IPS-18c (cell line): ENCODE results near the gene ZNF678.
"Not testable (repeated sequence)": the region's sequence is repeated elsewhere in the genome, so short reads cannot be mapped to it uniquely, and the experiment has no call there.

ENCODE experiments used
- H3K4me3 ChIP-seq: 2 replicates; pipeline ENCODE4 v1.7.0; 2013; ENCODE audit warnings: low read depth, mild to moderate bottlenecking, low read length, moderate library complexity; ENCODE audit not compliant: insufficient read depth
- H3K9me3 ChIP-seq: one replicate; pipeline ENCODE4 v1.6.1; 2013; ENCODE audit warnings: mild to moderate bottlenecking, low read length, moderate library complexity; ENCODE audit not compliant: control insufficient read depth, insufficient read depth

ZNF678 gene

DNA sequence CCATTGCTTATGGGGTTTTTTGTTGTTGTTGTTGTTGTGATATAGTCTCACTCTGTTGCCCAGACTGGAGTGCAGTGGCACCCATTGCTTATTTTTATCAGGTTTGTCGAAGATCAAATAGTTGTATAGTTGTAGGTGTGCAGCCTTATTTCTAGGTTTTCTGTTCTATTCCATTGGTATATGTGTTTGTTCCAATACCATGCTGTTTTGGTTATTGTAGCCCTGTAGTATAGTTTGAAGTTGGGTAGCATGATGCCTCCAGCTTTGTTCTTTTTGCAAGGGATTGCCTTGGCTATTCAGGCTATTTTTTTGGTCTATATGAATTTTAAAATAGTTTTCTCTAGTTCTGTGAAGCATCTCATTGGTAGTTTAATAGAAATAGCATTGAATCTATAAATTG is 11.6 kb downstream of the ZNF678 start:
- Histone ChIP-seq H3K9me3 (no peaks in the 10 kb centered on the region), H3K4me3 (no peak overlapping the region)

DNA sequence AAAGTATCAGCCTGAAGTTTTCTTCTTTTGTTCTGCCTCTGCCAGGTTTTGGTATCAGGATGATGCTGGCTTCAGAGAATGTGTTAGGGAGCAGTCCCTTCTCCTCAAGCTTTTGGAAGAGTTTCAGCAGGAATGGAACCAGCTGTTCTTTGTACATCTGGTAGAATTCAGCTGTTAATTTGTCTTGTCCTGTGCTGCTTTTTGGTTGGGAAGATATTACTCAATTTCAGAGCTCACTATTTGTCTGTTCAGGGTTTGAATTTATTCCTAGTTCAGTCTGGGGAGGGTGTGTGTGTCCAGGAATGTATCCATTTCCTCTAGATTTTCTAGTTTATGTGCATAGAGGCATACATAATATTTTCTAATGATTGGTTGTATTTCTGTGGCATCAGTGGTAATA is 12.8 kb downstream of the ZNF678 start:
- no peaks in the 10 kb centered on the region for H3K9me3 ChIP-seq
- no peak overlapping the region for H3K4me3 ChIP-seq

DNA sequence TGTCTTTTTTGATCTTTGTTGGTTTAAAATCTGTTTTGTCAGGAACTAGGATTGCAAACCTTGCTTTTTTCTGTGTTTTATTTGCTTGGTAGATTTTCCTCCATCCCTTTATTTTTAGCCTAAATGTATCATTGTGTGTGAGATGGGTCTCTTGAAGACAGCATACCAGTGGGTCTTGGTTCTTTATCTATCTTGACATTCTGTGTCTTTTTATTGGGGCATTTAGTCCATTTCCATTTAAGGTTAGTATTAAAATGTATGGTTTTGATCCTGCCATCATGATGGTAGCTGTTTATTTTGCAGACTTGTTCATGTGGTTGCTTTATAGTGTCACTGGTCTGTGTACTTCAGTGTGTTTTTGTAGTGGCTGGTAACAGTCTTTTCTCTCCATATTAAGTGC is 14.1 kb downstream of the ZNF678 start:
- Histone ChIP-seq H3K9me3 (no peaks in the 10 kb centered on the region), H3K4me3 (no peak overlapping the region)

DNA sequence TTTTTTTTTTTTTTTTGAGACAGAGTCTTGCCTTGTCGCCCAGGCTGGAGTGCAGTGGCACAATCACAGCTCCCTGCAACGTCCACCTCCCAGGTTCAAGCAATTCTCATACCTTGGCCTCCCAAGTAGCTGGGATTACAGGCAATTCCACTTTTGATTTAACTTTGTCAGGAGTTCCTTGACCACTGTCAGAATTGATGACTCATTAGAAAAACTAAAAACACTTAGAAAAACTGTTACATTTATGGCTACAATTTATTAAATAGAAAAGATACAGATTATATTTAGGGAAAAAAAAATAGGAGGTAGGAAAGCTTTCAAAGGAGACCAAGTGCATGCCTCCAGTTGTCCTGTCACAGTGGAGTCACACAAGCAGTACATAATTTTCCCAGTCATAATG is 20.0 kb downstream of the ZNF678 start:
- H3K4me3 ChIP-seq: no peak overlapping the region
- H3K9me3 ChIP-seq: no peaks in the 10 kb centered on the region

DNA sequence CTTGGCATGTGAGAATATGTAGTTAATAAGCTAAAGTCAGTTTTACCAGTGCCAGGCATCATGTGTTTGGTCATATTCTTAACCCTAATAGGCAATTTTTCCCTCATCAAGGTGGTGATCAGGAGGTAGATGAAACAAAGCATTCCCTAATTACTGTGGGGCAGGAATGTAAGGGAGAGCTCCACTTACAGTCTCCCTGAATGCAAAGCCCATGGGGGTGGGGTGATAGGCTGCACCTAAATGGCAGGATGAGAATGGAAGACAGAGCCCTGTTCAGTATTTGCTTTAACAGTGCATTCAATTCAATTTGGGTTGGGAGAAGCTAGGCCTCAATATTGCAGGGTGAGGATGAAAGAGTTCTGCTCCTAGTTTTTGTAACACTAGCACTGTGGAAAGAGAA is 23.4 kb downstream of the ZNF678 start:
- Histone ChIP-seq H3K4me3 (no peak overlapping the region), H3K9me3 (peaks cover 3% of the 10 kb centered on the region)

DNA sequence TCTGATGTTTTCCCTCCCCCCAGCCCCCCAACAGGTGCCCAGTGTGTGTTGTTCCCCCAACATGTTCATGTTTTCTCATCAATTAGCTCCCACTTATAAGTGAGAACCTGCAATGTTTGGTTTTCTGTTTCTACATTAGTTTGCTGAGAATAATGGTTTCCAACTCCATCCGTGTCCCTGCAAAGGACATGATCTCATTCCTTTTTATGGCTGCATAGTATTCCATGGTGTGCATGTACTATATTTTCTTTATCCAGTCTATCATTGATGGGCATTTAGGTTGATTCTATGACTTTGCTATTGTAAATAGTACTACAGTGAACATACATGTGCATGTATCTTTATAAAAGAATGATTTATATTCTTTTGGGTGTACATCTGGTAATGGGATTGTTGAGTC is 24.6 kb downstream of the ZNF678 start:
- no peak overlapping the region for H3K4me3 ChIP-seq

DNA sequence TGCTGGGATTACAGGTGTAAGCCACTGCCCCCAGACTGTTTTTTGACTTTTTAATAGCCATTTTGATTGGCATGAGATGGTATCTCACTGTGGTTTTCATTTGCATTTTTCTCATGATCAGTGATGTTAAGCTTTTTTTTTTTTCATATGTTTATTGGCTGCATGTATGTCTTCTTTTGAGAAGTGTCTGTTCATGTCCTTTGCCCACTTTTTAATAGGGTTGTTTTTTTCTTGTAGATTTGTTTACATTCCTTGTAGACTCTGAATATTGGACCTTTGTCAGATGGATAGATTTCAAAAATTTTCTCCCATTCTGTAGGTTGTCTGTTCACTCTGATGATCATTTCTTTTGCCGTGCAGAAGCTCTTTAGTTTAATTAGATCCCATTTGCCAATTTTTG is 25.4 kb downstream of the ZNF678 start:
- not testable (repeated sequence) for H3K9me3 ChIP-seq, H3K4me3 ChIP-seq

More for the DNA sequence above, 24.6 kb downstream of the ZNF678 start:
- H3K9me3 ChIP-seq: peaks cover 3% of the 10 kb centered on the region

DNA sequence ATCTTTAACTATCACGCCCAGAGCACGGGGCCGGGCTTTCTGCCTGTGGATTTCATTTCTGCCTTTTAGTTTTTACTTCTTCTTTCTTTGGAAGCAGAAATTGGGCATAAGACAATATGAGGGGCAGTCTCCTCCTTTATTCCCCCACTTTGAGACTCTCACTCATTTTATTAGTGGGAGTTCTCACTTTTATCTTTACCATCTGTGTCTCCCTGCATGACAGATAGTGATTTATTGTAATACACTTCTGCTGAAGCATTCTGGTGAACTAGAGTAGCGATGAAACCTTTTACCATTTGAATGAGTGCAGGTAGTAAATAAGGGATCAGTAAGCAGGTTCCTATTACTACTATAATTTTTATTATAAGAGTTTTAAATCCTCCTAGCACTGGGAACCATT is 26.4 kb downstream of the ZNF678 start:
- H3K9me3 ChIP-seq, H3K4me3 ChIP-seq: not testable (repeated sequence)

DNA sequence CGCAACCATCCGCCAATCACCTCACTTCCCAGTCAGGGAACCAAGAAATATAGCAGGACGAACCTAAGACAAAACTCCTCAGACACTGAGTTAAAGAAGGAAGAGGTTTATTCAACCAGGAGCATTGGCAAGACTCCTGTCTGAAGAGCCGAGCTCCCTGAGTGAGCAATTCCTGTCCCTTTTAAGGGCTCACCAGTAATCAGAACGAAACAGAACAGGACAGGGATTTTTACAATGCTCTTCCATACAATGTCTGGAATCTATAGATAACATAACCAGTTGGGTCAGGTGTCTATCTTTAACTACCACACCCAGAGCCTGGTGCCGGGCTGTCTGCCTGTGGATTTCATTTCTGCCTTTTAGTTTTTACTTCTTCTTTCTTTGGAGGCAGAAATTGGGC is 32.9 kb downstream of the ZNF678 start:
- not testable (repeated sequence) for H3K9me3 ChIP-seq, H3K4me3 ChIP-seq

DNA sequence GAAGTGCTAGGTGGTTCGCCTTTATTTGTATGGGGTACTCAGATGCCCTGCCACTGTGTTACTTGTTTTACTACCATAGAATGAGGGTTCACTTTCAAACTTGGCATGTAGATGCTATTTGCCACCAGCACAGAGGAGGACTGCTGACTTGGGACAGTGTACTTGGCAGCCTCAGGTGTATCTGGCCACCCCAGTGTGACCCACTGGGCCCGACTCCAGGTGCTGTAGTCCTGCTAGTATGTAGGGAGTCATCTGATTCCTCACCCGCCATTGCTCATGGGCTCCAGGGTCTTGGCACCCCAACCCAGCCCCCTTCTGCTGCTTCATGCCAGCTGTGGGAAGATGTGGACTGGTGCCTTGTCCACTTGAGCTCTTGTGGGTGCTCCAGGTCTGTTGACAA is 40.0 kb downstream of the ZNF678 start:
- Histone ChIP-seq H3K9me3 (peaks cover 6% of the 10 kb centered on the region), H3K4me3 (no peak overlapping the region)

DNA sequence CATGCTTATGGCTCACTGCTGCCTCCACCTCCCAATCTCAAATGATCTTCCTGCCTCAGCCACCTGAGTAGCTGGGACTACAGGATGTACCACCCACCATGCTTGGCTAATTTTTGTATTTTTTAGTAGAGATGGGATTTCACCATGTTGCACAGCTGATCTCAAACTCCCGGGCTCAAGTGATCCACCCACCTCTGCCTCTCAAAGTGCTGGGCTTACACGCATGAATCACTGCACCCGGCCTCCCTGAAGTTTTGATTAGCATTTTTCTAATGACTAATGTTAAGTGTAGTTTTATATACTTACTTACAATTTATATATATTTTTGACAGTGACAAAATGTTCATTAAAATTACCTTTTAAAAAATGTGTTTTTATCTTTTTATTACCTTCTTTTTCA is 41.1 kb downstream of the ZNF678 start:
- H3K9me3 ChIP-seq: peaks cover 6% of the 10 kb centered on the region
- H3K4me3 ChIP-seq: no peak overlapping the region

DNA sequence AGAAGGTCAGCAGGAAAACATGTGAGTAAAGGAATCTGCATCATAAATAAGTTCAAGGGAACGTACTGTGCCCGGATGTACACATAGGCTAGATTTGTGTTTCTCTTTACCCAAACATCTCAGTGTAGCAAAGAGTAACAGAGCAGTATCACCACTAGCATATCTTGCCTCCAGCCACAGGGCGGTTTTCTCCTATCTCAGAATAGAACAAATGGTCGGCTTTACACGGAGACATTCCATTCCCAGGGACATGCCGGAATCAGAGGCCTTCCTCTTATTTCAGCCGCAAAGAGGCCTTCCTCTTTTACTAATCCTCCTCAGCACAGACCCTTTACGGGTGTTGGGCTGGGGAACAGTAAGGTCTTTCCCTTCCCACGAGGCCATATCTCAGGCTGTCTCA is 42.9 kb downstream of the ZNF678 start:
- H3K9me3 ChIP-seq, H3K4me3 ChIP-seq: not testable (repeated sequence)

DNA sequence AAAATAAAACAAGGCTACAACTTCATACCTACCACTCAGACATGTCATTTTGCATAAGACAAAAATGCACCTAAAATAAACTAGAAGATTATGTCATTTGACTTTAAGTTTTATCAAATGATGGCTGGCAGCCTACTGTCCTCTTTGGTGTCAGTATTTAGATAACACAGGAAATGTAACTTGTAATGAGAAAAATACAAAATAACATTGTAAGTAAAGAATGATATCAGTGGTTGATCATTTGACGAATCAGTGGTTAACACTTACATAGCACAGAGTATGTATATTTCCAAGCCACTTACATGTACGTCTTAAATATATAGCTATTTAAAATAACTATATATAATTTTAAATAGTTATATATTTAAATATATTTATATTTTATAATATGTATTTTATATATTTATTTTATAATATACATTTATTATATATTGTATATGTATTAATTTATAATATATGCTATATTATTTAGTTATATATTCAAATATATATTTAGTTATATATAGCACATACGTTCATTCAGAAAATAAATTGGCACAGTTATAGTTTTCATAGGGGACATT is 44.1 kb downstream of the ZNF678 start:
- Histone ChIP-seq H3K4me3 (no peak overlapping the region), H3K9me3 (peaks cover 4% of the 10 kb centered on the region)

DNA sequence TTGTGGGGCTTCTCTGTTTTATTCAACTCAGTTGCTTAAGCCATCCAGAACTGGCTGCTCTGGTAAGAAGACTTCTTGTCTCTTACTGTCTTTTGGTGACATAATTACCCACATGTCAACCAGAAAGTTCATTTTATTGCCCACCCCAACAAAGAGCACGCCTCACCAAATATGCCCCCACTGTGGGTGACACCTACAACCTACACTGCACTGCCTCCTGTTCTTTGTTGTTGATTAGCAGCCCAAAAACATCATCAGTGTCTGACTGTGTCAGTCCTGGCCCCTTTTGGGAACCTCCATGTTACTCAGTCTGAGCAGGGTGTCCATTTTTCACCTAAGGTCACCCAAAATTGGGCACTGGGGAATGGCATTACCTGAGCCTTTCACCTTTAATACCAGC is 49.3 kb downstream of the ZNF678 start:
- Histone ChIP-seq H3K9me3 (peaks cover 7% of the 10 kb centered on the region), H3K4me3 (no peak overlapping the region)

DNA sequence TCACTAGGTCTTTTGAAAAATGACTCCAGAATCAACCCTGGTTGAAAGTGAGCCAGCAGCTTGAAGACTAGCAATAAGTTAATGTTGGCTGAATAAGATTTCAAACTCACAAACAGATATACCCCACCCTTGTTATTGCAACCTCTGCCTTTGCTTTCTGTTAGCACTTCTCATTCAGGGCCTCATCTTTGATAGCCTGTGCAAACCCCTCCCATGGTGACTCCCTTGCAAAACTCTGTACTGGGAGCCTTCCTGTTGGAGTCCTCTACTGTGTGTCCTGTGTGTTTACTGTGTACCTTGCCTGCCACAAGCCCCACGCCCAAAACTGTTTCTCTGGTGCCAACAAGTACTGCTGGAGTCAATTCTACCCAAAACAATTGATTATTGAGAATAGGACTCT is 50.2 kb downstream of the ZNF678 start:
- Histone ChIP-seq H3K9me3 (peaks cover 10% of the 10 kb centered on the region), H3K4me3 (no peak overlapping the region)

DNA sequence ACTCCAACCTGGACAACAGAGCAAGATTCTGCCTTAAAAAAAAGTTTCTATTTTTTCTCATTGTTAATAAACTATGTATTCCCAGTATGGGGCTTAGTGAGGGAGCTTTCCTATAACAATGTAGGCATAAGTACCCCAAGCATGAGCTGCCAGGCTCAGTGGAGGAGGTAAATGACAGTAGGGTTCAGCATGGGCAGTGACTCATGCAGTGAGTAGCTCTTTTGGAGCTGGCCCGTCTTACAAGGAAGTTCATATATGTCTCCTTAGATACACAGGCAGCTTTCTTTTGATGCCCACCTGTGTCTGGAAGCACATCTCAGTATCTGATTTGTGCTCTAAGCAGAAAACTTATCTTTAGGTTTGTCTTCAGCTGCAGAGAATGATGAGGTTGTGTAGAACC is 57.9 kb downstream of the ZNF678 start:
- Histone ChIP-seq H3K4me3 (no peak overlapping the region), H3K9me3 (peaks cover 7% of the 10 kb centered on the region)

DNA sequence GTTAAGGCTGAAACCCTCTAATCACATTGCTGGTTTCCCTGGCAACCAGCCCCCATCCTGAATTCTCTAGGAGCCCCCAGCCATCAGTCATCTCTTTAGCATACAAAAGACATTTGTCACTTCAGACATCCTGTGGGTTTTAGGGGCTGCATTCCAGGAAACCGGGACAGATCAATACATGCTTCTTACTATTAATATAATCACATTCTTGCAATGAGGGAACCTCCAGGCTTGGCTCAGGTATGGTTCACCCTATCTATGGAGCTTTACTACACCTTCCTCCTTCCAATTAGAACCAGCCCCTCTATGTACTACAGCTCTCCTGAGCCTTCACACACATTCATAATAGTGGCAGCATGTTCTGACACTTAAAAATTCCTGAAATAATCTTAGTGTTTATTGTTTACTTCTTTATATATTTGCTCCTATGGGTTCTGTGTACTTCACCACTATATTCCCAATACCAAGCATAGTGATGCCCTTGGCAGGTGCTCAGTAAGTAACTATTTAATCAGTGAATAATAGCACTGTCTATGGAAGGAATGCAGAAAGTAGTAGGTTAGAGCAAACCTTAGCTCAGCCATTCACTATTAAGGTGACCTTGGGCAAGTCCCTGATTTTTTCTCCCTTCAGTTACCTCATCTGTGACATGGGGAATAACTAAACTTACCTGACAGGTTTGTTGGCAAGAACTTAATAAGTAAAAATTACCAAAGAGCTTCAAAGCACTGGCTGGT is 59.6 kb downstream of the ZNF678 start:
- peaks cover 3% of the 10 kb centered on the region for H3K9me3 ChIP-seq
- no peak overlapping the region for H3K4me3 ChIP-seq

DNA sequence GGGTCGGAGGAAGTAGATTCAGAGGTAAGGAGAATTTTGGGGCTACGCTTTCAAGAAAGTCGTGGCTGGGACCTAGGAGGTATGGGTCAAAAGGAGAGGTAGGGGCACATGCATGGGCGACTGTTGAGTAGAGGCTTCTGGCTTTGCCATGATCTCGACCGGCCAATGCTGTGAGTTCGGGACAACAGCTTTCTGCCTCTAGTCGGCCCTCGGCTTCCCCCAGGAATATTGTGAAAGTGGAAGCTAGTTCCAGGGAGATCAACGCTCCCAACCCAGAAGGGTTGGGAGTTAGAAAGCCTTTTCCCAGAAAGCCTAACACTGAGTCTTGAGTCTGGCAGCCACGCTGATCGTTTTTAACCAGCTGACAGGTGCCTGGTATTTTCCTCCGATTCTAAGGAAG is 69.0 kb downstream of the ZNF678 start:
- Histone ChIP-seq H3K9me3 (peaks cover 9% of the 10 kb centered on the region), H3K4me3 (no peak overlapping the region)

DNA sequence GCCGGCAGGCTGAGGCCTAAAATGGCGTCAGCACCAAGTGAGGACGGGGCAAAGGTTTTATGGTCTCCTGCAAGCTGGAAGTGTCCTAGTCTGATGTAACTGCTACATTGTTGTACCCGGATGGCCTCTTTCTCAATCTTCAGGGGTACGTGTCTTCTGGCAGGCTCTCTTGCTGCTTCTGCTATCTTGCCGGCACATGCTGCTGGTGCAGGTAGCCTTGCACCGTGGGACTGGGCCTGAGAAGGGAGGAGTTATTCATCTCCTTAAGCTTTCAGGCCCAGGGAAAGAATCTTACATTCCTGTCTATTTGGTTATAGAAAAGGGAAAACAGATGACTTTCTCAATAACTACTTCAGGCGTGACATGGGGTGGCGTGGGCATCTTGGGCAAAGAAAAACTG is 72.2 kb downstream of the ZNF678 start:
- Histone ChIP-seq H3K9me3 (peaks cover 15% of the 10 kb centered on the region), H3K4me3 (no peak overlapping the region)
